Measurements from ENCODE around the gene ADGRG4. TPM values are rescaled to one million over a fixed set of nuclear protein-coding genes. Genes with fewer than 3 reads are reported as not detected.

ADGRG4 gene
- total RNA-seq, 5 donors from 2014 or later (not counting 1 experiment from before 2014, with no cell fraction given): not detected

GRCh38 chrX:136353526-136354093 is 52.8 kb downstream of the ADGRG4 start:
- ChIA-PET POLR2A (no interaction called here), CTCF (no interaction called here)
- DNase-seq: no peak
- H3K4me3 Mint-ChIP-seq: no peak overlapping the region
- no peaks in the 10 kb centered on the region for H3K9me3 ChIP-seq
- no peaks in the 10 kb centered on the region for H3K9me3 Mint-ChIP-seq
- no peak overlapping the region for H3K27ac Mint-ChIP-seq
- no peaks in the 10 kb centered on the region for H3K27me3 ChIP-seq (replicated peaks in 1 of 2; ENCODE audit: control insufficient read depth in 2 of 2, extremely low read depth in 1 of 2, insufficient read depth in 2 of 2, low read length in 1 of 2)
- 83% methylated on average over 2 of the region's 4 CpGs for WGBS (ENCODE audit: insufficient coverage)
- H3K27ac ChIP-seq (ENCODE audit: low read length): no peak overlapping the region
- H3K36me3 Mint-ChIP-seq: no peaks in the 10 kb centered on the region
- no peaks in the 10 kb centered on the region for H3K4me1 Mint-ChIP-seq
- no peaks in the 10 kb centered on the region for H3K36me3 ChIP-seq (ENCODE audit: control insufficient read depth in 2 of 2, extremely low read depth in 1 of 2, insufficient read depth in 1 of 2, low read length in 1 of 2)
- peaks cover 2 to 33% of the 10 kb centered on the region in 2 donors for H3K27me3 Mint-ChIP-seq
- no peaks in the 10 kb centered on the region for H3K4me1 ChIP-seq (ENCODE audit: control insufficient read depth in 1 of 2, extremely low read depth in 1 of 2, insufficient read depth in 2 of 2, low read length in 2 of 2)
- ATAC-seq (replicated peaks in 1 of 4): no peak
- no peak overlapping the region for H3K4me3 ChIP-seq (ENCODE audit: control insufficient read depth in 1 of 2, extremely low read depth in 1 of 2, low read length in 1 of 2)

DNA sequence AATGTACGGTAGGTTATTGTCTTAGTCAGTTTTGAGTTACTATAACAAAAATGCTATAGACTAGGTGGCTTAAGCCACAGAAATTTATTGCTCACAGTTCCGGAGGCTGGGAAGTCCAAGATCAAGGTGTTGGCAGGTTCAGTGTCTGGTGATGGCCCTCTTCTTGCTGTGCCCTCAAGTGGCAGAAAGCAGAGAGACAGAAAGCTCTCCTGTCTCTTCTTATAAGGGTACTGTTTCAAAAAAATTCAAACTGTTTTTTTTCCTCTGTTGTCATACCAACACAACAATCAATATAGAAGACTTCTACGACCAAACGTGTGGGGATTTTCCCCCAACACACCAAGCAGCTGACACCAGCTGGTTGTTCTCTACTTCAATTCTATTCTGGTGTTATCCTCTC is 53.4 kb downstream of the ADGRG4 start:
- no CpG with 5 or more reads among the region's 4 CpGs for WGBS (ENCODE audit: insufficient coverage)
- ChIA-PET POLR2A (no interaction called here), CTCF (no interaction called here)
- no peak overlapping the region for H3K27ac Mint-ChIP-seq
- Histone ChIP-seq H3K4me3 (ENCODE audit: control insufficient read depth in 1 of 2, extremely low read depth in 1 of 2, low read length in 1 of 2) (no peak overlapping the region), H3K4me1 (ENCODE audit: control insufficient read depth in 1 of 2, extremely low read depth in 1 of 2, insufficient read depth in 2 of 2, low read length in 2 of 2) (no peaks in the 10 kb centered on the region), H3K27me3 (replicated peaks in 1 of 2; ENCODE audit: control insufficient read depth in 2 of 2, extremely low read depth in 1 of 2, insufficient read depth in 2 of 2, low read length in 1 of 2) (no peaks in the 10 kb centered on the region), H3K36me3 (ENCODE audit: control insufficient read depth in 2 of 2, extremely low read depth in 1 of 2, insufficient read depth in 1 of 2, low read length in 1 of 2) (no peaks in the 10 kb centered on the region), H3K9me3 (no peaks in the 10 kb centered on the region), H3K27ac (ENCODE audit: low read length) (no peak overlapping the region)
- H3K27me3 Mint-ChIP-seq: peaks cover 2 to 35% of the 10 kb centered on the region in 2 donors
- H3K4me3 Mint-ChIP-seq: no peak overlapping the region
- H3K36me3 Mint-ChIP-seq: no peaks in the 10 kb centered on the region
- H3K9me3 Mint-ChIP-seq: no peaks in the 10 kb centered on the region
- H3K4me1 Mint-ChIP-seq: no peaks in the 10 kb centered on the region
- DNase-seq (no peak), ATAC-seq (replicated peaks in 1 of 4) (no peak)

- no peak overlapping the region for H3K27ac ChIP-seq (ENCODE audit: low read length)
- WGBS (ENCODE audit: insufficient coverage): no CpG with 5 or more reads among the region's 5 CpGs
- Mint-ChIP-seq H3K9me3 (no peaks in the 10 kb centered on the region), H3K36me3 (no peaks in the 10 kb centered on the region), H3K27ac (no peak overlapping the region), H3K27me3 (peaks cover 9 to 35% of the 10 kb centered on the region in 2 donors), H3K4me3 (no peak overlapping the region), H3K4me1 (no peaks in the 10 kb centered on the region)
- no peaks in the 10 kb centered on the region for H3K36me3 ChIP-seq (ENCODE audit: control insufficient read depth in 2 of 2, extremely low read depth in 1 of 2, insufficient read depth in 1 of 2, low read length in 1 of 2)
- CTCF ChIA-PET: no interaction called here
- no peak for ATAC-seq (replicated peaks in 1 of 4)
- no peaks in the 10 kb centered on the region for H3K4me1 ChIP-seq (ENCODE audit: control insufficient read depth in 1 of 2, extremely low read depth in 1 of 2, insufficient read depth in 2 of 2, low read length in 2 of 2)
- POLR2A ChIA-PET: no interaction called here
- DNase-seq: no peak
- no peaks in the 10 kb centered on the region for H3K9me3 ChIP-seq
- H3K27me3 ChIP-seq (replicated peaks in 1 of 2; ENCODE audit: control insufficient read depth in 2 of 2, extremely low read depth in 1 of 2, insufficient read depth in 2 of 2, low read length in 1 of 2): no peaks in the 10 kb centered on the region
- no peak overlapping the region for H3K4me3 ChIP-seq (ENCODE audit: control insufficient read depth in 1 of 2, extremely low read depth in 1 of 2, low read length in 1 of 2)
Measured at GRCh38 chrX:136369377-136369776, 68.6 kb downstream of the ADGRG4 start.

- 50% methylated on average over 2 of the region's 5 CpGs for WGBS (ENCODE audit: insufficient coverage)
- Mint-ChIP-seq H3K27me3 (peaks cover 4 to 23% of the 10 kb centered on the region in 2 donors), H3K36me3 (no peaks in the 10 kb centered on the region), H3K4me3 (no peak overlapping the region), H3K4me1 (no peaks in the 10 kb centered on the region), H3K27ac (no peak overlapping the region), H3K9me3 (no peaks in the 10 kb centered on the region)
- Histone ChIP-seq H3K4me1 (ENCODE audit: control insufficient read depth in 1 of 2, extremely low read depth in 1 of 2, insufficient read depth in 2 of 2, low read length in 2 of 2) (no peaks in the 10 kb centered on the region), H3K36me3 (ENCODE audit: control insufficient read depth in 2 of 2, extremely low read depth in 1 of 2, insufficient read depth in 1 of 2, low read length in 1 of 2) (no peaks in the 10 kb centered on the region), H3K4me3 (ENCODE audit: control insufficient read depth in 1 of 2, extremely low read depth in 1 of 2, low read length in 1 of 2) (no peak overlapping the region), H3K27ac (ENCODE audit: low read length) (no peak overlapping the region), H3K27me3 (replicated peaks in 1 of 2; ENCODE audit: control insufficient read depth in 2 of 2, extremely low read depth in 1 of 2, insufficient read depth in 2 of 2, low read length in 1 of 2) (peaks cover 0 to 2% of the 10 kb centered on the region in 2 experiments), H3K9me3 (no peaks in the 10 kb centered on the region)
- ChIA-PET CTCF (no interaction called here), POLR2A (no interaction called here)
- DNase-seq: no peak
- no peak for ATAC-seq (replicated peaks in 1 of 4)
Measured at GRCh38 chrX:136376713-136377112, 76.0 kb downstream of the ADGRG4 start.

GRCh38 chrX:136380010-136380769 is 79.4 kb downstream of the ADGRG4 start:
- WGBS (ENCODE audit: insufficient coverage): no CpG with 5 or more reads among the region's 1 CpG
- peaks cover 0 to 2% of the 10 kb centered on the region in 2 experiments for H3K27me3 ChIP-seq (replicated peaks in 1 of 2; ENCODE audit: control insufficient read depth in 2 of 2, extremely low read depth in 1 of 2, insufficient read depth in 2 of 2, low read length in 1 of 2)
- Mint-ChIP-seq H3K4me1 (no peaks in the 10 kb centered on the region), H3K27me3 (peaks cover 12 to 35% of the 10 kb centered on the region in 2 donors), H3K27ac (no peak overlapping the region), H3K4me3 (no peak overlapping the region), H3K9me3 (no peaks in the 10 kb centered on the region), H3K36me3 (no peaks in the 10 kb centered on the region)
- H3K27ac ChIP-seq (ENCODE audit: low read length): no peak overlapping the region
- ChIA-PET CTCF (interaction anchor here in 1 of 2 donors (0.6 kb wide), 2 partner anchors 117 to 198 kb away, joined by 3 to 7 read pairs; no protein-coding TSS in a partner anchor), POLR2A (interaction anchor here in 1 of 2 donors (0.6 kb wide), 1 partner anchor 205 kb away, joined by 3 read pairs; no protein-coding TSS in a partner anchor)
- DNase-seq: no peak
- no peak for ATAC-seq (replicated peaks in 1 of 4)
- no peaks in the 10 kb centered on the region for H3K36me3 ChIP-seq (ENCODE audit: control insufficient read depth in 2 of 2, extremely low read depth in 1 of 2, insufficient read depth in 1 of 2, low read length in 1 of 2)
- no peak overlapping the region for H3K4me3 ChIP-seq (ENCODE audit: control insufficient read depth in 1 of 2, extremely low read depth in 1 of 2, low read length in 1 of 2)
- no peaks in the 10 kb centered on the region for H3K9me3 ChIP-seq
- H3K4me1 ChIP-seq (ENCODE audit: control insufficient read depth in 1 of 2, extremely low read depth in 1 of 2, insufficient read depth in 2 of 2, low read length in 2 of 2): no peaks in the 10 kb centered on the region

DNA sequence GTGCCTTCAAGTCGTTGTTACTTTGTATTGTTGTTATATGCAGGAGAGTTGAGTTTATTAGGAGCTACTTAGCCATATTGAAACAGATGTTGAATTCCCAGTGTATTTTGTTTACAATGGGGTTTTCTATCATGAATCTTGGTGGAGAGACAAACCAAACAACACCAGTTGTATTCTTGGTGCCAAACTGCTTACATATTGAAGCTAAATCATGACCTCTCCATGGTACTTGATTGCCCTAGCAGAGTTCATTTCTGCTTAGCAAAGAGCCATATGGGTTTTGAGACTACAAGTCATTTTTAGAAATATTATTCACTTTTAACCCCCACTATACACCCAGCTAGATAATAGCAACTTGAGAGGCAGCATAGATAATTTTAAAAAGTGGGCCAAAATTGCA is 85.4 kb downstream of the ADGRG4 start:
- DNase-seq (no peak), ATAC-seq (replicated peaks in 1 of 4) (no peak)
- peaks cover 8 to 47% of the 10 kb centered on the region in 2 donors for H3K27me3 Mint-ChIP-seq
- no peak overlapping the region for H3K4me3 Mint-ChIP-seq
- no peak overlapping the region for H3K27ac ChIP-seq (ENCODE audit: low read length)
- no peaks in the 10 kb centered on the region for H3K4me1 Mint-ChIP-seq
- H3K9me3 ChIP-seq: no peaks in the 10 kb centered on the region
- H3K27me3 ChIP-seq (replicated peaks in 1 of 2; ENCODE audit: control insufficient read depth in 2 of 2, extremely low read depth in 1 of 2, insufficient read depth in 2 of 2, low read length in 1 of 2): no peaks in the 10 kb centered on the region
- POLR2A ChIA-PET: no interaction called here
- no peaks in the 10 kb centered on the region for H3K9me3 Mint-ChIP-seq
- no peaks in the 10 kb centered on the region for H3K4me1 ChIP-seq (ENCODE audit: control insufficient read depth in 1 of 2, extremely low read depth in 1 of 2, insufficient read depth in 2 of 2, low read length in 2 of 2)
- no peaks in the 10 kb centered on the region for H3K36me3 Mint-ChIP-seq
- CTCF ChIA-PET: no interaction called here
- H3K36me3 ChIP-seq (ENCODE audit: control insufficient read depth in 2 of 2, extremely low read depth in 1 of 2, insufficient read depth in 1 of 2, low read length in 1 of 2): no peaks in the 10 kb centered on the region
- H3K4me3 ChIP-seq (ENCODE audit: control insufficient read depth in 1 of 2, extremely low read depth in 1 of 2, low read length in 1 of 2): no peak overlapping the region
- no CpG with 5 or more reads among the region's 1 CpG for WGBS (ENCODE audit: insufficient coverage)
- H3K27ac Mint-ChIP-seq: no peak overlapping the region

Data from T-cell (primary cell).